ENCODE data around the gene HSF5.

Gene HSF5

DNA sequence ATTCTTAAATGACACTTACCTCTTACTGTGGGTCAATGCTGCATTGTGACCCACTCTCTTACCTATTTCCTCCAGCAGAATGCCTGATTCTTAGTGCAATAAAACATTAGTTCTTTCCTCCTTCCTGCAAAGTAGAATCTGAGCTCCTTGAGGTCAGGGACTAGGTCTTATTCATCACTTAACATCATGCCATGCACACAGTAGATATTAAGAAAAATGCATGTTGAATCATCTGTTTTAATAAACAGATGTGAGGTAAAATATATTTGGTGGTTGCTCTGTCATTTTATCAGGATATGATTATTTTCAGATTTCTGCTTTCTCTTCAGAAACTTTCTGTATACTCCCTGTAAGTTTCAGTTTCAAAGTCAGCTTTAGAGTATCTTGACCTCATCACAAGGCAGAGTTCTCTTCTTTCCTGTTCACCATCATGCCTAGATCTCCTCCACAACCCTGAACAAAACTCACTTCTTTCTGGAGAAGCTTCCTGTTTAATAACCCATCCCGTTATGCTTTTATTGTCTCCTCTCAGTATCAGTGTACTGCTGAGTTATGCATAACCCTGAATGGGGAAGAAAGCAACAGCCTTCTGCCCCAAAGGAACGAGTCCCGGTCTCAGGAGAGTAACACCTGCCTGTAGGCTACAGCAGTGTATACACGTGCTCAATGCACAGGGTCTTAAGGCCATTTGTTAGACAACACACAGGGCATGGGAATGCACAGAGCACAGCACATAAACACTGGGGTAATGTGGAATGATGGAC is 105.9 kb downstream of the HSF5 start:
- DNase-seq = no peak

DNA sequence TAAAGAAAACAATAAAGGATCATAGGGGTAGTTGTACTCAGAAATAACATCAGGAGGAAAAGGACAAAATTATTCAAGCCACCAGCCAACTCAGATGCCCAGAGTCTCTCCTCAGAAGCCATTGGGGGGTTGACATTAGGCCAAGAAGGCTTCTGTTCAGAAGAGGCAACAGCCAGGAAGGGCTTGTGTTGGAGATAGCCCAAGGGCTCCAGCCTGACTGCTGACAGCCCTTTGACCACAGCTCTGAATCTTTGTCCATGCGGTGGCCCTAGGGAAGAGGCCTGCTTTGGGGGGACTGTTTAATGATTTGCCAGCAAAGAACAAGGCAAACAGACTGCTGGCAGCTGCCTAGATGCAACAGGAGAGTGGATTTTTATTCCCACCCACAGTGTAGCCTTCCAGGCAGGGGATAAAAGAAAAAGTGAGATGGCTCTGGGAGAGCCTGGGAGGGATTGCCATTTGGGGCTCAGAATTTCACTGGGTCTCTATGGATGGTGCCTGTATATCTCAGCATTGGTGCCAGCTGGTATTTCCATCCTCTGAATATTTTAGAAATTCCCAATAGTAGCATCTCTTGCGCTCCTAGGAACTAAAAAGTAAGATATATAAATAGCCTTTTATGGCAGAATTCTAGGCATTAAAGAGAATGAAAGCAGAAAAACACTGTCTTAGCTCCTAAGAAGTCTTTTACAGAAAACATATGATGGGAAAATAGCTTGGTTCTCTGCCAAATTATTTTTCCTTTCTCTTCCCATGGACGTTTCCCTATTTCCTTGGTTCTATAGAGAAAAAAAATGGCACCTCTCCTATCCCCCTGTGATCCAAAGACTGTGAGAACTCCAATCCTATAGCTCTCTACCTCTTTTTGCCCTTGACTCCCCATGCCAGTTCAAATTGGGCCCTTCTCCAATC is 106.8 kb downstream of the HSF5 start:
- DNase-seq = peak; percentile 48

DNA sequence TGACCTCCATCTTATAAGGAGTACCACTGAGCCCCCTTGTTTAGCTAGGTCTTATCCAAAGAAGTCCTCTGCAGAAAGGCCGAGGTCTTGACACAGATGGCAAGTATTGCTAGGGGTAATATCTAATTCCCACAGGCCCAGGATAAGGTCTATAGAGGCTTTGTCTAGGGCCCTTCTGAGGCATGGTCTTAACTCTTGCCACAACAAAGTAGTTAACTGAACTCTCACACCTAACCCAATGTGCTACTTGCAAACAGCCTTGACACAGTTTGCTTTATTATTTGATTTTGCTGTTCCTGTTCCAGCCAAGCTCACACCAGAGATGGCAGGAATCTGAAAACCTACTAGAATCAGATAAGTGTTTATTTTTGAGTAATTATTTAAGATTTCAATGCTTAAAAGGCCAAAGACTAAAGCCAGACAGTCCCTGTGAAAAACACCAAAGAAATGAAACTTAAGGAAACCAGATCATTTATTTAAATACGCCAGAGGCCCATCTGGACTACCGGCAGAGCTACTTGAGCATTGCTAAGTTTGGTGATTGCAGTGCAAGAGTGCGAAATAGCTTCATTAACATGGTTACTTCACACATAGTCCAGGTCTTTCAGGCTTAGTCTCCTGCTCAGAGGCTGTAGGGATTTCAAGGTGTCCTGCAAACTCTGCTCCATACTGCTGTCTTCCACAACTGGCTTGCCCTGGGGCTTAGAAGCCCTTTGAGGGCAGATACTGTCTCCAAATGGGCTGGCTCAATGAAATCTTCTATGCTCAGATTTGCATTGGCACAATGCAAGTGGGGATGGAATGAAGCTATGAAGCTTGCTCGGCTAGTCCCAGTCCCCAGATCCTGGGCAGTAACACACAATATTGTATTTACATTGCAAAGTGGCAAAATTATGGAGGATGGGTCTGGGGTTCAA is 107.7 kb downstream of the HSF5 start:
- DNase-seq = no peak

DNA sequence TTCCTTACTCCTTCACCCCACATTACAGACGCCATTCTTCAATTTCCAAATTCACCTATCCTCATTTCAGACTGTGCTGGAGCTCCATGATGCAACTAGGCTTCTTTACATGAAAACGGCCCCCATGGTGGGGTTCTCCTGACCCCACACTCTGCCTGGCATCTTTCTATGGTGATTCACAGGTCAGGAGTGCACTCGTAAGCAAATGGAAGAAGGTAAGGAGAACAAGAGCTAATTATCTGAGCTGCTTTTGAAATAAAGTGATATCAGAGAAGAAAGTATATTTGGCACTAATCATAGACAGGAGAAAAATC is 108.7 kb downstream of the HSF5 start:
- no peak for DNase-seq

DNA sequence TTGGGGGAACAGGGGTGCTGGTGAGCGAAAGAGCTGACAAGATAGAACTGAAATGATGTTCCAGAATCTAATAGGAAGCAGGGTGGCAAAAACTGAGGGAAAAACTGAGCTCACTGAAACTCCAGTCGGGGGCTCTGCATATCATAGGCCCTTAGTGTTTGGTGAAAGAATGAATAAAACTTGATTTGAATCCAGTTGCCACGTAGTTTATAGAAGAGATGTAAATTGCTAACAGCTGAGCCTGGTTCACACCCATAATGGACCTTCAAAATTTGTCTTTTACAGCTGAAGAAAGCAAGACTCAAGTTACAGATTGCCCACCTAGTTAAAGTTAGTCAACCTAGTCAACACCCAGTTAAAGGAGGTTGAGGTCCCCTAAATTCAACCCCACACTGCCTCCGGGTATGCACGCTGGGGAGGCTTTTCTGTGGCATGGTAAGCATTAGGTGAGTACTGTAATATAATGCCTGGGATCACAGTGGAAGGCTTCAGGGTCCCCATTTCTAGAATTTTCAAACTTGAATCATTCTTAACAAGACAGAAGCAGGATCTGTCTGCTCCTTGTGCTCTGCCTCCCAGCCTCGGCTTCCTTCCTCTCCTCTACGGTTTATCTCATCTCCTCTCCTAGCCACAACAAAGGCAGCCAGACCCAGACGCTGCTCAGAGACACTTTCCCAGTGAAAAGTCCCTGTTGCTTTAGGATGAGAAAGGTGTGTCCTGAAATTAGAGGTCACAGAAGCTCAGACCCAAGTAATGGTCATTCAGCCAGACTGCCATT is 109.3 kb downstream of the HSF5 start:
- no peak for DNase-seq

DNA sequence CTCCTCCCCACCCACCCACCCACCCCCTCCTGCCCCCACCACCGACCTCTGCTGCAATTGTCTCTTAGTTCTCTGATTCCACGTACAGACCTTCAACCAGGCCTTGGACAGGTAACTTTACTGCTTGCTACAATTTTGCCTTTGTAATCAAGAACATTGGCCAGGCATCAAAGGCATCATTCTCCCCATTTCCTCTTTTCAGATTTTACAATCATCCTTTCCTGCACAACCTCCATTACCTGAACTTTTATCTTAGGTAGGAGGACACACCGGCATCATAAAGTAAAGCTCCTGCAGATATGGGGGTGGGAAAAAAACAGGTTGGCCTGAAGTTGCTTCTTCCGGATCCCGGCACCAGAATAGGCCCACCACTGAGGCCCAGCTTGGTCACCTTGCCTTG is 110.5 kb downstream of the HSF5 start:
- no peak for DNase-seq

DNA sequence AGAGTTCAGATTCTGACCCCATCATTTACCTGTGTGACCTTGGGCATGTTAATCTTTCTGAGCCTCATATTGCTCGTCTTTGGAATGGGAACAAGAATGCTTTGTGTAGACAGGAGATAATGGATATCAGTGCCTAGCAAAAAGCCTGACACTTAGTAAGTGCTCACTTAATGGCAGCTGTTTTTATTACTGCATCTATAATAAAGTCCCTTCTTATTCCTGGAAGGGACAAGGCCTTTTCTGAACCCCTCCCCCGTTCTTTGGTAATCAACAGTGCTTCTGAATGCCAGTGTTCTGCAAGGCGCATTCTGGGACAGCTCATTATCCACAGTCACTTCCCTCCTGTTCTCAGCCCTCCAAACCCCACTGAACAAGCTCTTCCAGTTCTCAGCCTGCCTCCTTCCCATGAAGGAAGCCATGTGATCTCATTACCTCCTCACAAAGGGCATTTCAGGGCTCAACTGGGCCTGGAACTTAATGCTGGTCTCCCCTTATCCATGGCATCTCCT is 111.1 kb downstream of the HSF5 start:
- no peak for DNase-seq

DNA sequence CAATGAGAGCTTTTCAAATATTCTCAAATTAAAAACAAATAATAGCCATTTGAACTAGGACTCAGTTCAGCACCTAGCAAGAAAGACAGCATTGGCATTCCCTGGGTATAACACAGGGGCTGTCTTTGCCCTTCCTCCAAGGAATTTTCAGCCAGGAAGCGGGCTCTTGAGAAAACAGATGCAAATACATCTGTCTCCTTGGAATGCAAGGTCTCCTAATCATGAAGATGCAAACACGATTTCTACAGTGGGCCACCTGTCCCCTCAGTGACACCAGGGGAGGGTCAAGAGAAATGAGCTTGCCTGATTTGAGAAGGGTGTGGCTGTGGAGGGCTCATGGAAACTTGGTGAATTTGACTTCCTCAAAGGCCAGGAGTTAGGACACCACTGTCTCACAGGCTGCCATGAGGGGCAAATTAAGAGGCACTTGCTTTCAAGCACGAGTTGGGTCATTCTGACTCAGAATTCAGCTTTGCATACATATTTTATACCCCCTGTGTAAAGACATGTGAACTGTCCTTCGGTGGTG is 111.7 kb downstream of the HSF5 start:
- DNase-seq = no peak

DNA sequence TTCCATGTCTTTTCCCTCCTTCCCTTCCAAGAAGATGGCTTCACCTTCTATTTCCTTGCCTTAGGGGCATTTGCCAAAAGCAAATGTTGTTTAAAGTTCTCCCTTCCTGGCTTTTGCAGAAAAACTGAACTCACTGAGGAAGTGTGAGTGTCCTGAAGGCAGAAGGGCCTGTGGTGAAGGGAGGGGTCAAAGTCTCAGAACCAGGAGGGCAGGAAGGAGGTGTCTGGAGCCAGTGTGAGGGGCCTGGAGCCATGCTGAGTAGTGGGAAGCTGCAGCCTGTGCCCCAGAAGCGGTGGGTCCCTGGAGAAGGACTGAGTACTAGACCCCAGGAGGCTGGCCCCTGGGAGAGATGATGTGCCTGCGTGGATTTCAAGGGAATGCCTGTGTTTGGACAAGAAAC is 112.4 kb downstream of the HSF5 start:
- DNase-seq = no peak

DNA sequence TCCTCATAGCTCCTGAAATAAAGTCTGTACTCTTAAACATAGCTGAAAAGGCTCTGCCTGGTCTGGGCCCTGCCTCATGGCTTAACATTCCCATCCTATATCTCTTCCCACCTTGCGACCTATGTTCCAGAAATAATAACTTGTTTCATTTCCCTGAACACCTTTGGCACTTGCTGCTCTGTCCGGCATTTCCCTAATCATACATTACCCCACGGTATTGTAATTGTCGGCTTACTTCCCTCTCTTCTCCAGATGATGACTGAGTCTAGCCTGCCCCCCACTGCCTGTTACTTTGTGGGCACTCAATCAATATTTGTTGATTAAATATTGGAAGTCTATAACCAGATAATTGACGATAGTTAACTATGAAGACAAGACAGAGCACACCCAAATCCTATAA is 113.0 kb downstream of the HSF5 start:
- no peak for DNase-seq

DNA sequence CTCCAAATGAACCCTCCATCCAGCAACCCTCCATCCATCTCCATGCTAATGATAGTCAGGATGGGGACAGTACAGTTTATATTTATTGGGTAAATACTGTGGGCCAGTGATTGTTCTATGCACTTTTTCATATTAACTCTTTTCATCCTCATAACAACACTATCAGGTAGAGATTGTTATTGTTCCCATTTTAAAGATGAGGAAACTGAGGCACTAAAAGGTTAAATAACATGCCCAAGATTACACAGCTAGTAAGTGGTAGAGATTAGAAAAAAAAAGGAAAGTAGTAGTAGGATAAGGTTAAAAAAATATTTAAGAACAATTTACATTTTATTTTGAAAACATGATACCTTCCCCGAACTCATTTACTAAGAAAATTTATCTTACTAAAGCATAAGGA is 114.3 kb downstream of the HSF5 start:
- no peak for DNase-seq

DNA sequence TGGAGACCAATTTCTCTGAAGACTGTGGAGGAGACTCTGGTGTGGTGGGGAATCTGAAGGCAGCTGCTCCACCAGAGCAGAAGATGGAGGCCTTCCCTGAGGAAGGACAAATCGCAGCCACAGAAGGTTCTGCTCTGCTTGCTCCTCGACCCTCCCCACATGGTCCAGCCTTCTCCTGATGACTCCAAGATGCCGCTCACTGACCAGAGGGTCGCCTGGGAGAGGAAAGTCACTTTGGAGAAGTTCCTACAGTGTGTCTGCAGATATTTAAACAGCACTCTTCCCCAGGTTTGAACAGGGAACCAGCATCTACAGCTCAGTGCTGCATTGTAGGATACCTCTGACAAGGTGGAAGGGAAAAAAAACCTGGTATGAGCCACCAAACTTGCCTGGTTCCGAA is 115.2 kb downstream of the HSF5 start:
- no peak for DNase-seq

DNA sequence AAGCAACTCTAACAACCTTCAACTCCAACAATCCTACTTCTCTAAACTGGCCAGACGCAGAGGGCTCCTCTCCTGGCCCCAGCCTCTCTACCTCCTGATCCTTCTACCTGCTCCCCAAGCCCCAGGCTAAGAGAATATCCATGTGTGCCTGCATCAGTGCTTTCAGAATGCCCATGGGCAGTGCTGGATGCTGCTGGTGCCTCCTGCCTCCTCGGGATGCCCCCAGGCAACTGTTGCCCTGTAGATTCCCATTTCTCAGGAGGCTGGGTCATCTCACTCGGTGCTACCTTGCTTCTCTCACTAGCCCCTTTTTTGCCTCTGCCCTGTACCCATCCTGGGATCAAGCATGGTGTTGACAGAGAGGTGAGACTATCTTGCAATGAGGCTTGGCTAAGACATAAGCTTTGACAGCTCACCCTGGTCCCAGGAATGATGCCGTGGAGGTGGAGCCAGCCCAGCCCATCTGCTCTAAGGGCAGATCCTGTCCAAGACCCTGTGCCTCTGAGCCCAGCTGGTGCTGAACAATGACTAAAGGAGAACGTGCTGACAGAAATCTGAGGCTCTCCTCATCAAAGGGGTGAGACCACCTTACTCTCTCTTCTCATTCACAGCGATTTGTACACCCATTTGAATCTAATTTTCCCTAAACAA is 116.8 kb downstream of the HSF5 start:
- DNase-seq = no peak

DNA sequence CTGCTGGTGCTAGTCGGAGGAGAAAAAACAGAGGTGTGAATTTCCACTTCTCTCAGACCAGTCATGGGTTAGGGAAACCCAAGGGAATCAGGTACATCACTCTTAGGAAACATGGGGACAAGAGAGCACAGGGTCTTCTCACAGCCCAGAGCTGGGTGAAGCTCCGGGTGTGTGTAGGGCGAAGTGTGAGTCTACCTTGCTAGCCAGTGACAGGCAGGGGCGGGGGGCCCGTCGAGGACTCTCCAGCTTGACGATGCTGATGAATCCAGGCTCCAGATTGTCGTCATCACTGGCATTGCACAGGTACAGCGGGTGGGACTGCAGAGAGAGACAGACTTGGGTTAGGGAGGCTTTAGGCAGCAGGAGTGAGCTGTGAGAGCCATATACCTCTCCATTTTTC is 117.5 kb downstream of the HSF5 start:
- no peak for DNase-seq

DNA sequence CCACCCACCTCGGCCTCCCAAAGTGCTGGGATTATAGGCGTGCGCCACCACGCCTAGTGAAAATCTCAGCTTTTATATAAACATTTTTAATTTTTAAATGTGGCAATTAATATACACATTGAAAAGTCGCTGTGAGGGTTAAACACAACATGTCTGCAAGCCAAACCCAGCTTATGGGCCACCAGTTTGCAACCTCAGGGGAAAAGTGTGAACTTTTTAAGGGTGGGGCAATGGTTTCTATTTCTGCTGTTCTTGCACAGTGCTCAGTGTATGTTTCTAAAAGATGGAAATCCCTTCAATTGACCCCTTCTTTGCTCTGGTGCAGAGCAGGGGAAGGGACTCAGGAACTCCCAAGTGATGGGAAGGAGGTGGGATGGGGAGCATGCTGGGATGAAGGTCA is 117.9 kb downstream of the HSF5 start:
- DNase-seq = no peak

All from femur (tissue), 1 donor.